ENCODE measurements around the gene ZNF296. TPM values are rescaled to one million over a fixed set of nuclear protein-coding genes. Genes with fewer than 3 reads are reported as not detected.
A peak's percentile ranks its signal among the peaks of the same experiment; 100 is the strongest.

The ZNF296 gene
- total RNA-seq, 2 experiments from 2014 or later: 13.5 to 31.4 TPM

- H3K27ac ChIP-seq (ENCODE audit: low read depth, low read length, poor library complexity, severe bottlenecking): peak overlapping the region; percentile 88
- H2AFZ ChIP-seq (ENCODE audit: low read length): no peak overlapping the region
- no TSS peak for BruUV-seq (replicated peaks)
- DNase-seq (ENCODE audit: low spot score): no peak
- H3K4me1 ChIP-seq (ENCODE audit: insufficient read depth, low read length, poor library complexity, severe bottlenecking): peaks cover 72% of the 10 kb centered on the region
- CTCF ChIA-PET (ENCODE audit: unreplicated experiment): interaction anchor here (1.1 kb wide), 1 partner anchor 36 kb away, joined by 4 read pairs; no protein-coding TSS in a partner anchor
- no peak for TF ChIP-seq CTCF (conservative IDR thresholded peaks at IDR 0.05; ENCODE audit: low read length)
- TF ChIP-seq EZH2phosphoT487 (IDR thresholded peaks at IDR 0.05; ENCODE audit: borderline replicate concordance, low read depth, low read length): no peak
- H3K4me2 ChIP-seq (ENCODE audit: low read length): peak overlapping the region; percentile 75
- POLR2A ChIA-PET: no interaction called here
- no peaks in the 10 kb centered on the region for H3K9me3 ChIP-seq (ENCODE audit: low read length)
- H3K9me2 ChIP-seq (ENCODE audit: insufficient read depth, low read length): no peaks in the 10 kb centered on the region
- peak overlapping the region; percentile 60 for H3K4me3 ChIP-seq (ENCODE audit: low read depth, low read length, poor library complexity, severe bottlenecking)
- peaks cover 91% of the 10 kb centered on the region for H3K79me2 ChIP-seq (ENCODE audit: insufficient read depth, low read depth, low read length)
- H3K36me3 ChIP-seq (ENCODE audit: insufficient read depth, low read length): peaks cover 86% of the 10 kb centered on the region
- peaks cover 2% of the 10 kb centered on the region; the same call in 1 of the 2 replicates for H4K20me1 ChIP-seq (ENCODE audit: insufficient read depth, low read length)
- intact Hi-C loops (cut with micrococcal nuclease; ENCODE audit: unreplicated experiment): loop anchor here (2.0 kb wide), 1 partner anchor 30 kb away; no protein-coding TSS in a partner anchor
Observed at GRCh38 chr19:45046355-45046754, 29.9 kb downstream of the ZNF296 start.

GRCh38 chr19:45045671-45046353, 30.5 kb downstream of the ZNF296 start:
- no peak overlapping the region for H2AFZ ChIP-seq (ENCODE audit: low read length)
- peaks cover 72% of the 10 kb centered on the region for H3K4me1 ChIP-seq (ENCODE audit: insufficient read depth, low read length, poor library complexity, severe bottlenecking)
- TF ChIP-seq EZH2phosphoT487 (IDR thresholded peaks at IDR 0.05; ENCODE audit: borderline replicate concordance, low read depth, low read length): no peak
- TF ChIP-seq CTCF (conservative IDR thresholded peaks at IDR 0.05; ENCODE audit: low read length): no peak
- intact Hi-C loops (cut with micrococcal nuclease; ENCODE audit: unreplicated experiment): loop anchor here (2.0 kb wide), 1 partner anchor 29 kb away; no protein-coding TSS in a partner anchor
- H3K27ac ChIP-seq (ENCODE audit: low read depth, low read length, poor library complexity, severe bottlenecking): peak overlapping the region; percentile 88
- no peaks in the 10 kb centered on the region for H3K9me3 ChIP-seq (ENCODE audit: low read length)
- peaks cover 86% of the 10 kb centered on the region for H3K36me3 ChIP-seq (ENCODE audit: insufficient read depth, low read length)
- no peak for DNase-seq (ENCODE audit: low spot score)
- no peaks in the 10 kb centered on the region for H3K9me2 ChIP-seq (ENCODE audit: insufficient read depth, low read length)
- H4K20me1 ChIP-seq (ENCODE audit: insufficient read depth, low read length): peaks cover 4% of the 10 kb centered on the region; the same call in 1 of the 2 replicates
- H3K4me2 ChIP-seq (ENCODE audit: low read length): peak overlapping the region; percentile 75
- no TSS peak for BruUV-seq (replicated peaks)
- ChIA-PET CTCF (ENCODE audit: unreplicated experiment) (no interaction called here), POLR2A (no interaction called here)
- H3K79me2 ChIP-seq (ENCODE audit: insufficient read depth, low read depth, low read length): peaks cover 91% of the 10 kb centered on the region
- H3K4me3 ChIP-seq (ENCODE audit: low read depth, low read length, poor library complexity, severe bottlenecking): peak overlapping the region; percentile 60

GRCh38 chr19:45041125-45041524, 35.2 kb downstream of the ZNF296 start:
- intact Hi-C loops (cut with micrococcal nuclease; ENCODE audit: unreplicated experiment): no loop called here
- peaks cover 65% of the 10 kb centered on the region for H3K79me2 ChIP-seq (ENCODE audit: insufficient read depth, low read depth, low read length)
- H4K20me1 ChIP-seq (ENCODE audit: insufficient read depth, low read length): peaks cover 17% of the 10 kb centered on the region
- TF ChIP-seq CTCF (conservative IDR thresholded peaks at IDR 0.05; ENCODE audit: low read length) (no peak), EZH2phosphoT487 (IDR thresholded peaks at IDR 0.05; ENCODE audit: borderline replicate concordance, low read depth, low read length) (no peak)
- no peak for DNase-seq (ENCODE audit: low spot score)
- peak overlapping the region; percentile 85 for H3K4me2 ChIP-seq (ENCODE audit: low read length)
- H3K4me3 ChIP-seq (ENCODE audit: low read depth, low read length, poor library complexity, severe bottlenecking): peak overlapping the region; percentile 87
- H3K36me3 ChIP-seq (ENCODE audit: insufficient read depth, low read length): peaks cover 86% of the 10 kb centered on the region
- CTCF ChIA-PET (ENCODE audit: unreplicated experiment): interaction anchor here (1.1 kb wide), 1 partner anchor 10 kb away, joined by 3 read pairs; no protein-coding TSS in a partner anchor
- POLR2A ChIA-PET: interaction anchor here (1.0 kb wide), 1 partner anchor 34 kb away, joined by 5 read pairs; no protein-coding TSS in a partner anchor
- no peak overlapping the region for H2AFZ ChIP-seq (ENCODE audit: low read length)
- H3K9me2 ChIP-seq (ENCODE audit: insufficient read depth, low read length): no peaks in the 10 kb centered on the region
- H3K4me1 ChIP-seq (ENCODE audit: insufficient read depth, low read length, poor library complexity, severe bottlenecking): peaks cover 45% of the 10 kb centered on the region
- BruUV-seq (replicated peaks): no TSS peak
- no peaks in the 10 kb centered on the region for H3K9me3 ChIP-seq (ENCODE audit: low read length)
- peak overlapping the region; percentile 8 for H3K27ac ChIP-seq (ENCODE audit: low read depth, low read length, poor library complexity, severe bottlenecking)

Measured in OCI-LY7 (cell line).